ENCODE results near the gene TMEM182.

The TMEM182 gene

GRCh38 chr2:102788216-102788884, 26.5 kb downstream of the TMEM182 start:
- Histone ChIP-seq H3K27ac (ENCODE audit: low read length) (no peak overlapping the region), H3K9me3 (ENCODE audit: insufficient read depth, low read length) (no peaks in the 10 kb centered on the region), H2AFZ (ENCODE audit: low read depth, low read length) (no peak overlapping the region), H3K9ac (ENCODE audit: low read length) (no peak overlapping the region), H3K4me2 (ENCODE audit: low read length) (no peak overlapping the region), H3K4me1 (ENCODE audit: low read length) (peaks cover 4% of the 10 kb centered on the region; the same call in 1 of the 2 replicates), H4K20me1 (ENCODE audit: insufficient read depth, low read length) (no peaks in the 10 kb centered on the region), H3K79me2 (ENCODE audit: low read length) (no peaks in the 10 kb centered on the region), H3K4me3 (ENCODE audit: low read length) (no peak overlapping the region), H3K36me3 (replicated peaks; ENCODE audit: low read depth, low read length) (no peaks in the 10 kb centered on the region), H3K27me3 (ENCODE audit: low read depth, low read length) (no peaks in the 10 kb centered on the region)
- no peak for TF ChIP-seq EZH2phosphoT487 (IDR thresholded peaks at IDR 0.05; ENCODE audit: low read depth)

GRCh38 chr2:102788885-102789260, 27.0 kb downstream of the TMEM182 start:
- Histone ChIP-seq H3K36me3 (replicated peaks; ENCODE audit: low read depth, low read length) (no peaks in the 10 kb centered on the region), H3K4me3 (ENCODE audit: low read length) (no peak overlapping the region), H3K27ac (ENCODE audit: low read length) (no peak overlapping the region), H3K4me2 (ENCODE audit: low read length) (no peak overlapping the region), H3K9me3 (ENCODE audit: insufficient read depth, low read length) (no peaks in the 10 kb centered on the region), H3K79me2 (ENCODE audit: low read length) (no peaks in the 10 kb centered on the region), H2AFZ (ENCODE audit: low read depth, low read length) (no peak overlapping the region), H4K20me1 (ENCODE audit: insufficient read depth, low read length) (no peaks in the 10 kb centered on the region), H3K27me3 (ENCODE audit: low read depth, low read length) (no peaks in the 10 kb centered on the region), H3K4me1 (ENCODE audit: low read length) (peaks cover 4% of the 10 kb centered on the region; the same call in 1 of the 2 replicates), H3K9ac (ENCODE audit: low read length) (no peak overlapping the region)
- TF ChIP-seq CTCF (IDR thresholded peaks at IDR 0.05; ENCODE audit: low read depth, low read length) = no peak
- TF ChIP-seq EZH2phosphoT487 (IDR thresholded peaks at IDR 0.05; ENCODE audit: low read depth) = no peak

DNA sequence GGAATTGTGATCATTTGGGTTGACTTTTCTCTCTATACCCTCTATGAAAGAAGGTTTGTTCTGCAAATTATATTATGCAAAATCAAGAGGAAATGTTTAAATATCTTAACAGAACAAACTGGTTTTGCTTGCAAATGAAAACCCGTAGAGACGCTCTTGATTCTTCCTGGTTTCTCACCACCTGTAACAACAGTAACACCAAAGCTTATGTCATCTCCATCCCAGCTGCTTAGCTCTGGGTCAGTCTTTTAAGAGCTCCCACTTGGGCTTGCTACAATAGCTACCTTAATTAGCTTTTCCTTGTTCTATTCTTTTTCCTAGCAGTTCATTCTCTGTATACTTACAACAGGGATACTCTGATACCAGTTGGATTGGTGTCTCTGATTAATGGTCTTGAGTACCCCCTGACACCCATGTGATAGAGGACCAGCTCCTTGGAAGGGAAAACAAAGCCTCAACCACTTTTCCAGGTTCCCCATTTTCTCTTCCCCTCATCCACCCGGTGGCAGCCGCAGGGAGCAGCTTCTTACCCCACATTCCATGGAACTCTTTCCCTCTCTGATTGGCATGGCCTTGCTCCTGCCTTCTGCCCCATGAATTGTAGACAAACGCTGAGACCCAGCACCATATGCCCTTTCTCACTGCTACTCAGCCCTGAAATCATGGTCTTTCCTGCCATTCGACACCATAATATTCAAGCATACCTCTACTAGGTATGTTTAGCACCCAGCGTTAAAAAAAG, 27.7 kb downstream of the TMEM182 start:
- Histone ChIP-seq H3K9me3 (ENCODE audit: insufficient read depth, low read length) (no peaks in the 10 kb centered on the region), H4K20me1 (ENCODE audit: insufficient read depth, low read length) (no peaks in the 10 kb centered on the region), H3K9ac (ENCODE audit: low read length) (no peak overlapping the region), H3K79me2 (ENCODE audit: low read length) (no peaks in the 10 kb centered on the region), H3K27me3 (ENCODE audit: low read depth, low read length) (no peaks in the 10 kb centered on the region), H2AFZ (ENCODE audit: low read depth, low read length) (no peak overlapping the region), H3K4me1 (ENCODE audit: low read length) (peaks cover 4% of the 10 kb centered on the region; the same call in 1 of the 2 replicates), H3K4me3 (ENCODE audit: low read length) (no peak overlapping the region), H3K4me2 (ENCODE audit: low read length) (no peak overlapping the region), H3K27ac (ENCODE audit: low read length) (no peak overlapping the region), H3K36me3 (replicated peaks; ENCODE audit: low read depth, low read length) (no peaks in the 10 kb centered on the region)
- TF ChIP-seq EZH2phosphoT487 (IDR thresholded peaks at IDR 0.05; ENCODE audit: low read depth) = no peak
- TF ChIP-seq CTCF (IDR thresholded peaks at IDR 0.05; ENCODE audit: low read depth, low read length) = no peak

DNA sequence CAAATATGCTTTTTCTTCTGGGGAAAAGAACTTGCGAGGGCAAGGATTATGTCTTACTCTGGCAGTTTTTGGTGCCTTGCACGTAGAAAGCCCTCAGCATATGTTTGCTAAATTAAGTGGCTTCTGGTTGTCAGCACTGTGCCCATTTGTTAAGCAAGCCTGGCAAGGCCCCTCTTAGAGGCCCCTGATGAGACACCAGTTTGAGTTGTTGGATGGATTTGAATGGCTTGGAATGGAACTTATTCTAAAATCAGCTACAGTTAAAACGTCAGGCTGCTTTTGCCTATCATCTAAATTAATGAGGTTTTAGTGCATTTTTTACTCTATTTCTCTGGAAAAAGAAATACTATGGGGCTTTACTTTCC, 28.2 kb downstream of the TMEM182 start:
- Histone ChIP-seq H3K4me1 (ENCODE audit: low read length) (peaks cover 4% of the 10 kb centered on the region; the same call in 1 of the 2 replicates), H3K4me2 (ENCODE audit: low read length) (no peak overlapping the region)

More for the DNA sequence above, 28.2 kb downstream of the TMEM182 start:
- no peak for TF ChIP-seq CTCF (IDR thresholded peaks at IDR 0.05; ENCODE audit: low read depth, low read length)
- no peak overlapping the region for H3K4me3 ChIP-seq (ENCODE audit: low read length)
- H3K36me3 ChIP-seq (replicated peaks; ENCODE audit: low read depth, low read length) = no peaks in the 10 kb centered on the region
- no peak overlapping the region for H2AFZ ChIP-seq (ENCODE audit: low read depth, low read length)
- H3K79me2 ChIP-seq (ENCODE audit: low read length) = no peaks in the 10 kb centered on the region
- H3K9ac ChIP-seq (ENCODE audit: low read length) = no peak overlapping the region
- H3K9me3 ChIP-seq (ENCODE audit: insufficient read depth, low read length) = no peaks in the 10 kb centered on the region
- no peaks in the 10 kb centered on the region for H4K20me1 ChIP-seq (ENCODE audit: insufficient read depth, low read length)
- no peaks in the 10 kb centered on the region for H3K27me3 ChIP-seq (ENCODE audit: low read depth, low read length)
- no peak overlapping the region for H3K27ac ChIP-seq (ENCODE audit: low read length)

Measured in OCI-LY3 (cell line).